K562 (cell line): Measurements from ENCODE around the gene CPT1C. TPM values are rescaled to one million over a fixed set of nuclear protein-coding genes. Genes with fewer than 3 reads are reported as not detected.

Source experiments
- BRCA1 ChIP-seq, 2 experiments: fragments of 450-650 bp in 1 of 2; sonication (generic) in 1 of 2; formaldehyde crosslinking in 1 of 2; IDR thresholded peaks; 2 replicates each; pipeline versions ENCODE4 v1.5.0 to v1.6.1; 2017 to 2020; ENCODE audit warnings: mild to moderate bottlenecking in 1 of 2, missing genetic modification reagents in 1 of 2
- COPS2 ChIP-seq: fragments of 450-650 bp; conservative IDR thresholded peaks from 2 replicates; pipeline ENCODE4 v1.6.1; 2016; ENCODE audit warnings: mild to moderate bottlenecking, moderate library complexity
- CXXC5 ChIP-seq: fragments of 250-450 bp; sonication (Bioruptor Pico); IDR thresholded peaks from 2 replicates; pipeline ENCODE4 v1.8.0; 2022; ENCODE audit warnings: inconsistent platforms, mild to moderate bottlenecking, moderate library complexity
- DIDO1 ChIP-seq: fragments of 450-650 bp; IDR thresholded peaks from 2 replicates; pipeline ENCODE4 v1.6.1; 2016; ENCODE audit warnings: low read depth, missing biosample characterization, missing genetic modification characterization
- ETV5 ChIP-seq: sonication (generic); formaldehyde crosslinking; IDR thresholded peaks from 2 replicates; pipeline ENCODE4 v1.4.0; 2020; ENCODE audit warnings: low read depth, mild to moderate bottlenecking, missing genetic modification reagents
- HIVEP1 ChIP-seq: fragments of 250-450 bp; sonication (Bioruptor Pico); IDR thresholded peaks from 2 replicates; pipeline ENCODE4 v1.4.0; 2020; ENCODE audit warnings: mild to moderate bottlenecking
- KDM4B ChIP-seq, 2 experiments: fragments of 450-650 bp in 1 of 2; sonication (generic) in 1 of 2; IDR thresholded peaks; 2 replicates each; pipeline ENCODE4 v1.6.1; 2016 to 2017; ENCODE audit warnings: borderline replicate concordance in 2 of 2, antibody characterized with exemption in 1 of 2, low read depth in 1 of 2, mild to moderate bottlenecking in 1 of 2
- KLF1 ChIP-seq: fragments of 450-650 bp; IDR thresholded peaks from 2 replicates; pipeline ENCODE4 v1.6.1; 2016; ENCODE audit warnings: missing genetic modification characterization, missing compliant biosample characterization
- MAZ ChIP-seq, 2 experiments: fragments of 450-650 bp in 1 of 2; sonication (generic) in 1 of 2; formaldehyde crosslinking; IDR thresholded peaks in 1 of 2; conservative IDR thresholded peaks in 1 of 2; 2 replicates each; pipeline versions ENCODE4 v1.4.0 to v1.5.0; 2020; ENCODE audit warnings: mild to moderate bottlenecking in 1 of 2, missing genetic modification reagents in 1 of 2
- OTX1 ChIP-seq: fragments of 450-650 bp; formaldehyde crosslinking; IDR thresholded peaks from 2 replicates; pipeline ENCODE4 v1.4.0; 2022; ENCODE audit warnings: mild to moderate bottlenecking
- RFX7 ChIP-seq: fragments of 250-450 bp; sonication (Bioruptor Pico); IDR thresholded peaks from 2 replicates; pipeline ENCODE4 v1.5.1; 2021; ENCODE audit warnings: mild to moderate bottlenecking
- TAF7 ChIP-seq: fragments of 450-650 bp; IDR thresholded peaks from 2 replicates; pipeline ENCODE4 v1.6.1; 2016; ENCODE audit warnings: missing genetic modification characterization, missing compliant biosample characterization
- XRCC5 ChIP-seq: fragments of 200-400 bp; formaldehyde crosslinking; IDR thresholded peaks from 2 replicates; pipeline ENCODE4 v1.6.1; 2017; ENCODE audit warnings: low read depth, mild to moderate bottlenecking, low read length
- ZNF224 ChIP-seq: sonication (generic); formaldehyde crosslinking; IDR thresholded peaks from 2 replicates; pipeline ENCODE4 v1.8.0; 2022; ENCODE audit warnings: mild to moderate bottlenecking, missing genetic modification reagents
- ZNF408 ChIP-seq: fragments of 250-450 bp; sonication (Bioruptor Pico); IDR thresholded peaks from 2 replicates; pipeline ENCODE4 v1.4.0; 2020; ENCODE audit warnings: low read depth, mild to moderate bottlenecking, moderate library complexity
- ZNF57 ChIP-seq: fragments of 450-650 bp; formaldehyde crosslinking; IDR thresholded peaks from 2 replicates; pipeline ENCODE4 v1.4.0; 2020; ENCODE audit warnings: mild to moderate bottlenecking, moderate library complexity
- ZNF77 ChIP-seq: fragments of 250-450 bp; sonication (Bioruptor Pico); IDR thresholded peaks from 2 replicates; pipeline ENCODE4 v1.5.0; 2020
- polyA plus RNA-seq, 8 experiments: library from polyadenylated mRNA; depleted of rRNA in 4 of 8; stranded (reverse) in 5 of 8; unstranded in 3 of 8; fragments of >200 nt; fragmentation: Nextera tagmentation in 2 of 8; fragmentation: Illumina TruSeq in 1 of 8; extraction: Ambion mirVana in 2 of 8; extraction: Trizol in 1 of 8; gene quantifications; 2 replicates each; pipeline versions ENCODE4 v1.2.1 to v1.2.3, GENCODE V29; 2011 to 2014; ENCODE audit warnings: inconsistent platforms in 1 of 8, missing spikeins in 1 of 8
- total RNA-seq, 7 experiments: library from RNA; depleted of rRNA in 6 of 7; stranded (reverse); fragments of >200 nt in 6 of 7; fragmentation: Illumina TruSeq in 2 of 7; extraction: Trizol in 2 of 7; gene quantifications; 2 replicates each; pipeline versions ENCODE4 v1.2.1 to v1.2.3, GENCODE V29; 2011 to 2021; ENCODE audit warnings: low replicate concordance in 1 of 7
- TF ChIP-seq, protein P1 (sequence below): fragments of 450-650 bp; formaldehyde crosslinking; IDR thresholded peaks from 2 replicates; pipeline ENCODE4 v1.4.0; 2022; ENCODE audit warnings: missing genetic modification characterization
- TF ChIP-seq, protein P2 (sequence below), 3 experiments: fragments of 200-800 bp in 1 of 3; fragments of 250-450 bp in 1 of 3; fragments of 450-650 bp in 1 of 3; sonication (Bioruptor Pico) in 1 of 3; sonication (Bioruptor generic) in 1 of 3; formaldehyde crosslinking in 1 of 3; IDR thresholded peaks; 2 replicates each; pipeline versions ENCODE4 v1.6.1 to v1.8.0; 2016 to 2022; ENCODE audit warnings: mild to moderate bottlenecking in 2 of 3, missing genetic modification characterization in 2 of 3, missing compliant biosample characterization in 1 of 3, moderate library complexity in 1 of 3
- TF ChIP-seq, protein P3 (sequence below), 2 experiments: IDR thresholded peaks in 1 of 2; conservative IDR thresholded peaks in 1 of 2; 2 replicates each; pipeline ENCODE4 v1.6.1; 2016; ENCODE audit warnings: low read depth in 2 of 2, mild to moderate bottlenecking in 1 of 2, missing compliant biosample characterization in 1 of 2, missing genetic modification characterization in 1 of 2, moderate library complexity in 1 of 2

CPT1C gene
- total and polyA plus RNA-seq, 9 of the 15 experiments (the other 6 are each of a cell fraction or from before 2014, with no cell fraction given) = 1.9 to 12.3 (median 3.0) TPM

DNA sequence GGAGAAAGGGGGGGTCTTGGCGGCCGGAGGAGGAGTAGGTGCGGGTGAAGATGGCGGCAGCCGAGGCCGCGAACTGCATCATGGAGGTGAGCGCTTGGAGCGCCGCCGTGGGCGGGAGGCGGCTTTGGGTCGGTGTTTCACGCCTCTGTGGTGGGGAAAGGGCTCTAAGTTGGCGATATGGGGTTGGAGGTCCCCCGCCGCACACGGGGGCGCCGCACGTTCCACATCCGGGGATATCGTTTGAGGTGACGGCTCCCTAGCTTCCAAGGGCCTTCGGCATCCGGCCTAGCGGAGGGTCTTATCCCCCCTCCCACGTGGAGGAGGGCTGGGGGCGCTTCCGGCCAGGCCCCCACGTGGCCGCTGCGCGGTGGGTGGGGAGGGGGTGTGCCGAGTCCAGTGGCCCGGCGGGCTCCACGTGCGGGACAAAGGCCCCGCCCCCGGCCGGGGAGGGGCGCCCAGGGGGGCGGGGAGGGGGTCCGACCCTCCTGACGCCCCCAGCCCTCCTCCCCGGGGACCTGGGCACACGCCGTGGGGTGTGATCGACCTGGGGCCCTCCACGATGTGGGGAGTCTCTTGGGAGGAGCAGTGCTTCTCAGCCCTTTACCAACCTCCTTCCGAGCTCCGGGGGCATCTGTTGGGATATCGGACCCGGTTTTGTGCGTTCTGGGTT is 13.6 kb upstream of the CPT1C start, which contains the start of gene PRMT1 (continued):
- peak in 1 of 2 experiments; percentile 87; a peak in 2 of 4 replicates for TF ChIP-seq KDM4B (IDR thresholded peaks at IDR 0.05; ENCODE audit: borderline replicate concordance in 2 of 2, low read depth in 1 of 2)
- 0 out of 2 replicates have a peak, but pooled peaks have one; percentile 74 for TF ChIP-seq RFX7 (CRISPR knock-in tag)
- peak; percentile 89 for TF ChIP-seq TAF7 (tag)
- TF ChIP-seq HIVEP1 (CRISPR knock-in tag) = peak; percentile 42; the same call in 1 of the 2 replicates
- TF ChIP-seq, protein P1, sequence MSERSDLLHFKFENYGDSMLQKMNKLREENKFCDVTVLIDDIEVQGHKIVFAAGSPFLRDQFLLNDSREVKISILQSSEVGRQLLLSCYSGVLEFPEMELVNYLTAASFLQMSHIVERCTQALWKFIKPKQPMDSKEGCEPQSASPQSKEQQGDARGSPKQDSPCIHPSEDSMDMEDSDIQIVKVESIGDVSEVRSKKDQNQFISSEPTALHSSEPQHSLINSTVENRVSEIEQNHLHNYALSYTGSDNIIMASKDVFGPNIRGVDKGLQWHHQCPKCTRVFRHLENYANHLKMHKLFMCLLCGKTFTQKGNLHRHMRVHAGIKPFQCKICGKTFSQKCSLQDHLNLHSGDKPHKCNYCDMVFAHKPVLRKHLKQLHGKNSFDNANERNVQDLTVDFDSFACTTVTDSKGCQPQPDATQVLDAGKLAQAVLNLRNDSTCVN (CRISPR knock-in tag) = 0 out of 2 replicates have a peak, but pooled peaks have one; percentile 44
- TF ChIP-seq OTX1 (CRISPR knock-in tag) = peak; percentile 82; the same call in 1 of the 2 replicates
- peak; percentile 67; the same call in 1 of the 2 replicates for TF ChIP-seq DIDO1
- no peak for TF ChIP-seq BRCA1 (IDR thresholded peaks at IDR 0.05)
- TF ChIP-seq BRCA1 (CRISPR knock-in tag; IDR thresholded peaks at IDR 0.05) = no peak
- no peak for TF ChIP-seq COPS2
- TF ChIP-seq XRCC5 = 0 out of 2 replicates have a peak, but pooled peaks have one; percentile 9
- TF ChIP-seq CXXC5 = peak; percentile 25
- peak; percentile 91 for TF ChIP-seq ETV5 (CRISPR knock-in tag)
- 0 out of 2 replicates have a peak, but pooled peaks have one; percentile 23 for TF ChIP-seq KLF1 (tag)
- TF ChIP-seq ZNF57 (CRISPR knock-in tag) = no peak
- peak; percentile 63 to 84 for TF ChIP-seq MAZ (CRISPR knock-in tag; conservative IDR thresholded peaks at IDR 0.05 in 1 of 2, IDR thresholded peaks at IDR 0.05 in 1 of 2)
- no peak for TF ChIP-seq ZNF408
- TF ChIP-seq, protein P2, sequence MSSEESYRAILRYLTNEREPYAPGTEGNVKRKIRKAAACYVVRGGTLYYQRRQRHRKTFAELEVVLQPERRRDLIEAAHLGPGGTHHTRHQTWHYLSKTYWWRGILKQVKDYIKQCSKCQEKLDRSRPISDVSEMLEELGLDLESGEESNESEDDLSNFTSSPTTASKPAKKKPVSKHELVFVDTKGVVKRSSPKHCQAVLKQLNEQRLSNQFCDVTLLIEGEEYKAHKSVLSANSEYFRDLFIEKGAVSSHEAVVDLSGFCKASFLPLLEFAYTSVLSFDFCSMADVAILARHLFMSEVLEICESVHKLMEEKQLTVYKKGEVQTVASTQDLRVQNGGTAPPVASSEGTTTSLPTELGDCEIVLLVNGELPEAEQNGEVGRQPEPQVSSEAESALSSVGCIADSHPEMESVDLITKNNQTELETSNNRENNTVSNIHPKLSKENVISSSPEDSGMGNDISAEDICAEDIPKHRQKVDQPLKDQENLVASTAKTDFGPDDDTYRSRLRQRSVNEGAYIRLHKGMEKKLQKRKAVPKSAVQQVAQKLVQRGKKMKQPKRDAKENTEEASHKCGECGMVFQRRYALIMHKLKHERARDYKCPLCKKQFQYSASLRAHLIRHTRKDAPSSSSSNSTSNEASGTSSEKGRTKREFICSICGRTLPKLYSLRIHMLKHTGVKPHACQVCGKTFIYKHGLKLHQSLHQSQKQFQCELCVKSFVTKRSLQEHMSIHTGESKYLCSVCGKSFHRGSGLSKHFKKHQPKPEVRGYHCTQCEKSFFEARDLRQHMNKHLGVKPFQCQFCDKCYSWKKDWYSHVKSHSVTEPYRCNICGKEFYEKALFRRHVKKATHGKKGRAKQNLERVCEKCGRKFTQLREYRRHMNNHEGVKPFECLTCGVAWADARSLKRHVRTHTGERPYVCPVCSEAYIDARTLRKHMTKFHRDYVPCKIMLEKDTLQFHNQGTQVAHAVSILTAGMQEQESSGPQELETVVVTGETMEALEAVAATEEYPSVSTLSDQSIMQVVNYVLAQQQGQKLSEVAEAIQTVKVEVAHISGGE (CRISPR knock-in tag; IDR thresholded peaks at IDR 0.05) = peak in 2 of 3 experiments; percentile 21 to 59; a peak in 3 of 6 replicates
- TF ChIP-seq ZNF77 (CRISPR knock-in tag) = no peak
- TF ChIP-seq, protein P3, sequence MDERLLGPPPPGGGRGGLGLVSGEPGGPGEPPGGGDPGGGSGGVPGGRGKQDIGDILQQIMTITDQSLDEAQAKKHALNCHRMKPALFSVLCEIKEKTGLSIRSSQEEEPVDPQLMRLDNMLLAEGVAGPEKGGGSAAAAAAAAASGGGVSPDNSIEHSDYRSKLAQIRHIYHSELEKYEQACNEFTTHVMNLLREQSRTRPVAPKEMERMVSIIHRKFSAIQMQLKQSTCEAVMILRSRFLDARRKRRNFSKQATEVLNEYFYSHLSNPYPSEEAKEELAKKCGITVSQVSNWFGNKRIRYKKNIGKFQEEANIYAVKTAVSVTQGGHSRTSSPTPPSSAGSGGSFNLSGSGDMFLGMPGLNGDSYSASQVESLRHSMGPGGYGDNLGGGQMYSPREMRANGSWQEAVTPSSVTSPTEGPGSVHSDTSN (CRISPR knock-in tag; IDR thresholded peaks at IDR 0.05; ENCODE audit: low read depth) = no peak
- TF ChIP-seq, protein P3 (tag; conservative IDR thresholded peaks at IDR 0.05; ENCODE audit: low read depth) = no peak
- TF ChIP-seq ZNF224 (CRISPR knock-in tag) = no peak
